ENCODE data around the gene RPUSD3. TPM values are rescaled to one million over a fixed set of nuclear protein-coding genes. Genes with fewer than 3 reads are reported as not detected.
A peak's percentile ranks its signal among the peaks of the same experiment; 100 is the strongest.

Gene RPUSD3
- total RNA-seq, 1 experiment from 2014 or later, result 54.1 TPM

GRCh38 chr3:9809615-9810432, 34.0 kb downstream of the RPUSD3 start, which contains the start of gene TTLL3:
TSS of gene TTLL3 (plus strand) at chr3:9810262. CDS start at chr3:9810662, 400 bp downstream.
- Histone ChIP-seq H3K4me3 (ENCODE audit: low read length) (peak within 1 kb of the TSS; percentile 80), H3K9me3 (ENCODE audit: low read length) (no peaks in the 10 kb centered on the region), H3F3A (ENCODE audit: low read length, unreplicated experiment) (peaks cover 8% of the 10 kb centered on the region), H3K9me2 (replicated peaks; ENCODE audit: low read length) (no peaks in the 10 kb centered on the region), H3K27ac (ENCODE audit: low read length) (peak within 1 kb of the TSS; percentile 20), H3K27me3 (ENCODE audit: low read length) (no peaks in the 10 kb centered on the region), H3K36me3 (ENCODE audit: low read depth, low read length) (peaks cover 14% of the 10 kb centered on the region; the same call in 1 of the 2 replicates), H3K79me2 (ENCODE audit: low read length) (no peaks in the 10 kb centered on the region), H3K9ac (ENCODE audit: low read length) (peak within 1 kb of the TSS; percentile 55), H3K4me2 (ENCODE audit: low read length) (peak within 1 kb of the TSS; percentile 99), H4K20me1 (ENCODE audit: low read length) (no peaks in the 10 kb centered on the region), H3K4me1 (ENCODE audit: insufficient read depth, low read length) (peaks cover 19% of the 10 kb centered on the region), H2AFZ (ENCODE audit: low read length) (peak within 1 kb of the TSS; percentile 88)
- TF ChIP-seq CTCF (conservative IDR thresholded peaks at IDR 0.05; ENCODE audit: low read depth, low read length) (no peak), EZH2 (IDR thresholded peaks at IDR 0.05; ENCODE audit: low read length, unreplicated experiment) (no peak), EZH2phosphoT487 (IDR thresholded peaks at IDR 0.05; ENCODE audit: borderline replicate concordance, low read length) (no peak)
- ChIA-PET POLR2A (ENCODE audit: unreplicated experiment) (no interaction called here), CTCF (no interaction called here)
- BruUV-seq (replicated peaks), result no TSS peak
- intact Hi-C loops (cut with micrococcal nuclease), result loop anchor here (2.0 kb wide), 1 partner anchor 93 kb away; no protein-coding TSS in a partner anchor
- peak; percentile 80 for ATAC-seq
- DNase-seq, result peak; percentile 60

GRCh38 chr3:9809239-9809614, 34.6 kb downstream of the RPUSD3 start:
- H3K79me2 ChIP-seq (ENCODE audit: low read length), result no peaks in the 10 kb centered on the region
- DNase-seq, result no peak
- H3K4me2 ChIP-seq (ENCODE audit: low read length), result peak overlapping the region; percentile 99
- ChIA-PET POLR2A (ENCODE audit: unreplicated experiment) (interaction anchor here (1.5 kb wide), 1 partner anchor 16 kb away, joined by 6 read pairs; the partner anchor contains the start of genes ARPC4 and TADA3), CTCF (no interaction called here)
- peak overlapping the region; percentile 88 for H2AFZ ChIP-seq (ENCODE audit: low read length)
- 0 out of 2 replicates have a peak, but pooled peaks have one; percentile 4 for ATAC-seq
- BruUV-seq (replicated peaks), result TSS peak; percentile 74
- no peaks in the 10 kb centered on the region for H4K20me1 ChIP-seq (ENCODE audit: low read length)
- peaks cover 19% of the 10 kb centered on the region for H3K4me1 ChIP-seq (ENCODE audit: insufficient read depth, low read length)
- peaks cover 8% of the 10 kb centered on the region for H3F3A ChIP-seq (ENCODE audit: low read length, unreplicated experiment)
- H3K4me3 ChIP-seq (ENCODE audit: low read length), result peak overlapping the region; percentile 80
- TF ChIP-seq CTCF (conservative IDR thresholded peaks at IDR 0.05; ENCODE audit: low read depth, low read length) (no peak), EZH2phosphoT487 (IDR thresholded peaks at IDR 0.05; ENCODE audit: borderline replicate concordance, low read length) (no peak), EZH2 (IDR thresholded peaks at IDR 0.05; ENCODE audit: low read length, unreplicated experiment) (no peak)
- peak overlapping the region; percentile 55; the same call in 1 of the 2 replicates for H3K9ac ChIP-seq (ENCODE audit: low read length)
- H3K9me2 ChIP-seq (replicated peaks; ENCODE audit: low read length), result no peaks in the 10 kb centered on the region
- H3K27me3 ChIP-seq (ENCODE audit: low read length), result no peaks in the 10 kb centered on the region
- peak overlapping the region; percentile 20 for H3K27ac ChIP-seq (ENCODE audit: low read length)
- intact Hi-C loops (cut with micrococcal nuclease), result loop anchor here (2.0 kb wide), 1 partner anchor 92 kb away; no protein-coding TSS in a partner anchor
- peaks cover 20% of the 10 kb centered on the region for H3K36me3 ChIP-seq (ENCODE audit: low read depth, low read length)
- no peaks in the 10 kb centered on the region for H3K9me3 ChIP-seq (ENCODE audit: low read length)

All from PC-3 (cell line).